Stimulated activated memory B cell treated with anti-CD40 and anti-IgM and Interleukin-4, amounts not matched to agents 10 μg/mL and 1 μg/mL and 100 μg/mL, for 72 hours (primary cell): ENCODE data around the gene OR10A4.
"Not testable (repeated sequence)": the region's sequence is repeated elsewhere in the genome, so short reads cannot be mapped to it uniquely, and the experiment has no call there.

Experiments
- ATAC-seq: fragments of 150-1000 bp; cut with Tn5 transposase; 2 replicates; pipeline ENCODE4 v1.10.0; 2021
- H3K27ac Mint-ChIP-seq: one replicate; pipeline ENCODE4 v1.8.0; 2022; ENCODE audit warnings: mild to moderate bottlenecking, mixed read lengths
- H3K27me3 Mint-ChIP-seq: one replicate; pipeline ENCODE4 v1.8.0; 2022; ENCODE audit warnings: mixed read lengths
- H3K36me3 Mint-ChIP-seq: one replicate; pipeline ENCODE4 v1.8.0; 2022; ENCODE audit warnings: mixed read lengths
- H3K4me1 Mint-ChIP-seq: one replicate; pipeline ENCODE4 v1.8.0; 2022; ENCODE audit warnings: mixed read lengths
- H3K4me3 Mint-ChIP-seq: one replicate; pipeline ENCODE4 v1.8.0; 2022; ENCODE audit warnings: mild to moderate bottlenecking, moderate library complexity, mixed read lengths
- H3K9me3 Mint-ChIP-seq: one replicate; pipeline ENCODE4 v1.8.0; 2022; ENCODE audit warnings: mixed read lengths

Gene OR10A4

GRCh38 chr11:6876914-6877313 lies 489 bp downstream of the OR10A4 start:
- H3K27me3 Mint-ChIP-seq: peaks cover 21% of the 10 kb centered on the region
- no peak overlapping the region for H3K4me3 Mint-ChIP-seq
- ATAC-seq: no peak
- H3K9me3 Mint-ChIP-seq: no peaks in the 10 kb centered on the region
- no peak overlapping the region for H3K27ac Mint-ChIP-seq
- H3K4me1 Mint-ChIP-seq: no peaks in the 10 kb centered on the region
- no peaks in the 10 kb centered on the region for H3K36me3 Mint-ChIP-seq

DNA sequence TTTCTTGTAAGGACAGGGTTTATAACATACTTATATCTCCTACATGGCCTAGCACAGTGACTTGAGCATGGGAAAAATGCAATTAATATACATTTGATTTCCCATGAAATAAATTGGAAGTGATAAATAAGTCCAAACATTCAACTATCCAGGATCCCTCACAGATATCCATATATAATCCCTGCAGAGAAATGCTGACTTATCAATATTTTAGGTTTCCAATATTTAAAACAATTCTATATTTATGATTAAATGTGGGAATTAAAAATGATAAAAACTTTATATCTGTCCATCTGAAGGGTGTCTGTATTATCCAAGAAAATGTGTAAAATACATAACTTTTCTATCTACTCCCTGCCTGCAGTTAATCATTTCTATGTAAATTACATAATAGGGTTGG lies 6.3 kb downstream of the OR10A4 start:
- no peak overlapping the region for H3K4me3 Mint-ChIP-seq
- no peaks in the 10 kb centered on the region for H3K36me3 Mint-ChIP-seq
- H3K4me1 Mint-ChIP-seq: no peaks in the 10 kb centered on the region
- ATAC-seq: no peak
- H3K27me3 Mint-ChIP-seq: peaks cover 26% of the 10 kb centered on the region
- H3K27ac Mint-ChIP-seq: no peak overlapping the region
- no peaks in the 10 kb centered on the region for H3K9me3 Mint-ChIP-seq

DNA sequence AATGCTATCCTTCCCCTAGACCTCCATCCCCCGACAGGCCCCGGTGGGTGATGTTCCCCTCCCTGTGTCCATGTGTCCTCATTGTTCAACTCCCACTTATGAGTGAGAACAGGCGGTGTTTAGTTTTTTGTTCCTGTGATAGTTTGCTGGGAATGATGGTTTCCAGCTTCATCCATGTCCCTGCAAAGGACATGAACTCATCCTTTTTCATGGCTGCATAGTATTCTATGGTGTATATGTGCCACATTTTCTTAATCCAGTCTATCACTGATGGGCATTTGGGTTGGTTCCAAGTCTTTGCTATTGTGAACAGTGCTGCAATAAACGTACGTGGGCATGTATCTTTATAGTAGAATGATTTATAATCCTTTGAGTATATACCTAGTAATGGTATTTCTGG lies 11.3 kb downstream of the OR10A4 start:
- not testable (repeated sequence) for H3K4me3 Mint-ChIP-seq, H3K4me1 Mint-ChIP-seq, H3K9me3 Mint-ChIP-seq, H3K27ac Mint-ChIP-seq, H3K36me3 Mint-ChIP-seq, ATAC-seq
- peaks cover 43% of the 10 kb centered on the region for H3K27me3 Mint-ChIP-seq

- Mint-ChIP-seq H3K9me3 (no peaks in the 10 kb centered on the region), H3K4me3 (no peak overlapping the region), H3K27ac (no peak overlapping the region), H3K4me1 (no peaks in the 10 kb centered on the region), H3K36me3 (no peaks in the 10 kb centered on the region), H3K27me3 (peaks cover 34% of the 10 kb centered on the region)
- ATAC-seq: no peak
Observed at GRCh38 chr11:6888830-6889229, 12.4 kb downstream of the OR10A4 start.

DNA sequence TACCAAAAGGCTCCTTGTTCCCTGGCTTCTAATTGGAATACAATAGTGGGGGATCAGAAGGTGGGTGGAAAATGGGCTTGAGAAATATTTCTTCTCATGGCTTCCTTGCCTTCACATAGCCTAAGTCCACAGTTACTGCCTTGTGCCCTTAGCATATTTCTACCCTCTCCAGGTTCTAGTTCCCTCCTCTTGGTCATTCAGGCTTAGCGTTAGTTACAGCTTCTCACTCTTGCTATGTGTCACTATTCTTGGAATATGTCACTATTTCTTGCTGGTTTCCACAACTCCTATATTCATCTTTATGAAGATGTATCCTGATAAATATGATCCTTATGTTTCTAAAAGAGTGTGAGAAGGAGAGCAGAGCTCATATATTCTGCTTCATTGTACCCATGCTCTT lies 13.4 kb downstream of the OR10A4 start:
- Mint-ChIP-seq H3K36me3 (no peaks in the 10 kb centered on the region), H3K4me3 (no peak overlapping the region), H3K27me3 (peaks cover 24% of the 10 kb centered on the region), H3K27ac (no peak overlapping the region), H3K4me1 (no peaks in the 10 kb centered on the region), H3K9me3 (no peaks in the 10 kb centered on the region)
- ATAC-seq: peak; percentile 58

DNA sequence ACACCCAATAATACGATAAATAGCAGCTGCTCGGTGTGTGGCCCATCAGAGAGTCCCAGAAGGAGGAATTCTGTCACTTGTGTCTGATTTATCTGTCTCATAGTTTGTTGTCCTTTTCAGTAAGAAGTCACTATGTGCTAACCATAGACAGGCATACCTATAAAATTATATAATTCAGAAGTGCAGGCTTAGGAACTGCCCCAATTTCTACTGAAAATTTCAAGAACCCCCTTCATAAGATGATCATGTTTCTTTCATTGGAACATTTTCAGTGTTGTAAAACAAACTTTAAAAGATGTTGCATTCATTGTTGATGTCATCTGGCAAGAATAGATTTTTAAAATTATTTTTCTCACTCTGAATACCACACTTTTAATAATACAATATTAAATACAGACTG lies 16.0 kb downstream of the OR10A4 start, which contains the start of gene OR2D2:
Gene OR2D2 (minus strand): TSS at position 101 of the 400 bp plus-strand sequence. CDS start 0 bp downstream, at position 101.
- Mint-ChIP-seq H3K9me3 (no peaks in the 10 kb centered on the region), H3K27ac (no peak within 1 kb of the TSS), H3K27me3 (peaks cover 18% of the 10 kb centered on the region), H3K36me3 (no peaks in the 10 kb centered on the region), H3K4me3 (no peak within 1 kb of the TSS), H3K4me1 (peaks cover 5% of the 10 kb centered on the region)
- ATAC-seq: no peak

GRCh38 chr11:6894097-6894496 lies 17.7 kb downstream of the OR10A4 start:
- no peaks in the 10 kb centered on the region for H3K36me3 Mint-ChIP-seq
- H3K4me1 Mint-ChIP-seq: peaks cover 5% of the 10 kb centered on the region
- no peaks in the 10 kb centered on the region for H3K9me3 Mint-ChIP-seq
- peaks cover 18% of the 10 kb centered on the region for H3K27me3 Mint-ChIP-seq
- no peak overlapping the region for H3K4me3 Mint-ChIP-seq
- no peak for ATAC-seq
- no peak overlapping the region for H3K27ac Mint-ChIP-seq

DNA sequence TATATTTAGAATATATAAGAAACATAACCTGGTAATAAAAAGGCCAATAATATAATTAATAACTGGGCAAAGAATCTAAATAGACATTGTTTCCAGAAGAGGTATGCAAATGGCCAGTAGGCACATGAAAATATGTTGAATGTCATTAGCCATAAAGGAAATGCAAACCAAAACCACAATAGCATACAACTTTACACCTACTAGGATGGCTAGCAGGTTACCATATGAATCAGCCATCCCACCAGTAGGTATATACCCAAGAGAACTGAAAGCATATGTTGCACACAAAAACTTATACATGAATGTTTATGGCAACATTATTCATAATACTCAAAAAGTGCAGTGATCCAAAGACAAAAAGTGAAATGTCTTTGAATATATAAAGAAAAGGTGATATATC lies 18.6 kb downstream of the OR10A4 start:
- no peak overlapping the region for H3K4me3 Mint-ChIP-seq
- H3K36me3 Mint-ChIP-seq: no peaks in the 10 kb centered on the region
- ATAC-seq: peak; percentile 64
- peaks cover 22% of the 10 kb centered on the region for H3K27me3 Mint-ChIP-seq
- no peak overlapping the region for H3K27ac Mint-ChIP-seq
- no peaks in the 10 kb centered on the region for H3K9me3 Mint-ChIP-seq
- H3K4me1 Mint-ChIP-seq: peaks cover 5% of the 10 kb centered on the region

DNA sequence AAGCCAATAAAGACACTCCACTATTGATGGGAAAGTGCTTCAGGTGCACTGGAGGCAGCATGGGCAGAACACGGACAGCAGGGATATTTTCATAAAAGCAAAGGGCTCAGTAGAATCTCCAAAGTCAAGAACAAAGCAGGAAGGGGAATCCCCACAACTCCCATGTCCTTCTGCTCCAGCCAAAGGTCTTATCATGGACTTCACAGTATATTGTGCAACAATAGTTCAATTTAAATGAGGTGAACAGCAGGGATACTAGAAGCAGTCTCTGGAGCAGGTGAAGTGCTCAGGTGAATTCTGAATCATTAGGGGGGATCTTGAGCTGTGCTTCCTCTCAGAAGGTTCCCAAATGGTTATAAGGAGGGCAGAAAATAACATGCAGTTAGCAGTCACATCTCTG lies 22.5 kb downstream of the OR10A4 start:
- Mint-ChIP-seq H3K4me1 (peaks cover 5% of the 10 kb centered on the region), H3K27ac (no peak overlapping the region), H3K9me3 (no peaks in the 10 kb centered on the region), H3K27me3 (peaks cover 21% of the 10 kb centered on the region), H3K36me3 (no peaks in the 10 kb centered on the region), H3K4me3 (no peak overlapping the region)
- ATAC-seq: no peak

DNA sequence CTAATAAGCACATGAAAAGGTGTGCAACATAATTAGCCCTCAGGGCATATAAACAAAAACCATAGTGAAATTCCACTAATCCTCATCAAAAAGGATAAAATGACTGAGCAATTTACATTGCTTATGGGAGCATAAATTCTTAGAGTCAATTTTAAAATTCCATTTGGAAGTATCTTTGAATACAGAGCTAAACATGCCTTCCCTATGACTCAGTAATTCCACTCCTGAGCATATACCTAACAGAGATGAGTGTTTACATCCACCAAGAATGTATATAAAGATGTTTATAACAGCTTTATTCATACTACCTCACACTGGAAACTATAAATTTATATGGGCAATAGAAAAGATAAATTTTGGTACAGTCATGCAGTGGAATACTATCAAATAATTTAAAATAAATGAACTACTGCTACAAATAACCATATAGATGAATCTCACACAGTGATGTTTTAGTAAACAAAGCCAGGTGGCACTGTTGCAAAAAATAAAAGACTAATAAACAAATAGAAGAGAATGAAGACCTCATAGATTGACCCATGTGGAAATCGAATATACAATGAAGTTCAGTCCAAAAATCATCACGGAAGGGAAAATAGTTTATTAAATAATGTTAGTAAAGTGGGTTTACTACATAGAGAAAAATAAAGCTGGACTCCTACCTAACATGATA lies 24.0 kb downstream of the OR10A4 start:
- Mint-ChIP-seq H3K4me1 (no peaks in the 10 kb centered on the region), H3K27me3 (peaks cover 21% of the 10 kb centered on the region), H3K36me3 (no peaks in the 10 kb centered on the region), H3K27ac (no peak overlapping the region), H3K4me3 (no peak overlapping the region), H3K9me3 (no peaks in the 10 kb centered on the region)
- no peak for ATAC-seq

GRCh38 chr11:6904804-6905203 lies 28.4 kb downstream of the OR10A4 start:
- H3K36me3 Mint-ChIP-seq, H3K9me3 Mint-ChIP-seq, ATAC-seq, H3K4me1 Mint-ChIP-seq, H3K4me3 Mint-ChIP-seq, H3K27ac Mint-ChIP-seq: not testable (repeated sequence)
- H3K27me3 Mint-ChIP-seq: peaks cover 19% of the 10 kb centered on the region

DNA sequence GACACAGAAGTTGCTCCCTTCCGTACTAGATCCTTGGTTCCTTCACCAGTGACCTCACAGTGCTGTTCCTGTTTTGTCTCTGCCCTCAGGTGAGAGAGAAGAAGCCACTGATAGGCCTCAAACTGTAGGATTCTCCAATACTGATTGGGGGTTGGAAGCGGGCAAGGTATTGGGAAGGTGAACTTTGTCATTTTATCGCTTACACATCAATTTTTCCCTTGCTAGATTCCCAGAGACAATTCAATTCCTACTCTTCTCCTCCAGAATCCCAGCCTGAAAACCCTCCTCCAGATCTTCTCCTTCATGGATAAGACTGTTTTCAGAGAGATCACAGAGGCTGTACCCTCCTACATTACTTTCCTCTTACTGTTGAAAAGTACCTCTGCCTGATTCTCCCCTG lies 35.0 kb downstream of the OR10A4 start:
- Mint-ChIP-seq H3K27me3 (no peaks in the 10 kb centered on the region), H3K9me3 (no peaks in the 10 kb centered on the region), H3K36me3 (no peaks in the 10 kb centered on the region), H3K4me3 (no peak overlapping the region), H3K4me1 (no peaks in the 10 kb centered on the region), H3K27ac (no peak overlapping the region)
- ATAC-seq: no peak

DNA sequence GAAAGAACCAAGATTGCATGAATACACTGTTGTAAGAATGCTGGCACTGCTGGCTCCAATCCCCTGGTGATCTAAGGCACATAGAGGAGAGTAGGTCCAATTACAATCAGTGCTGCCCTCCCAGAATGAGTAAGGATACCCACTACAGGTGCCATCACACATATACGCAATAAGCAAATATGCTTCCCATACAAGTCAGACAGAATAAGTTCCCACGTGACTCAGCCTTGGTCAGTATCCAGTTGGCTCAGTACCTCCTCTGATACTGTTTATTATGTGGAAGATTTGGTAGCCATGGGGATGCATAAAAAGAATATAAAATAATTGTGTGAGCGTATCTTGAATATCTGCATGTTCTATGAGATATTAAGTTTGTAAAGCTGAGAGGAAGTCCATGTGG lies 35.5 kb downstream of the OR10A4 start:
- Mint-ChIP-seq H3K4me3 (no peak overlapping the region), H3K27me3 (no peaks in the 10 kb centered on the region), H3K9me3 (no peaks in the 10 kb centered on the region), H3K36me3 (no peaks in the 10 kb centered on the region), H3K4me1 (no peaks in the 10 kb centered on the region), H3K27ac (no peak overlapping the region)
- no peak for ATAC-seq

DNA sequence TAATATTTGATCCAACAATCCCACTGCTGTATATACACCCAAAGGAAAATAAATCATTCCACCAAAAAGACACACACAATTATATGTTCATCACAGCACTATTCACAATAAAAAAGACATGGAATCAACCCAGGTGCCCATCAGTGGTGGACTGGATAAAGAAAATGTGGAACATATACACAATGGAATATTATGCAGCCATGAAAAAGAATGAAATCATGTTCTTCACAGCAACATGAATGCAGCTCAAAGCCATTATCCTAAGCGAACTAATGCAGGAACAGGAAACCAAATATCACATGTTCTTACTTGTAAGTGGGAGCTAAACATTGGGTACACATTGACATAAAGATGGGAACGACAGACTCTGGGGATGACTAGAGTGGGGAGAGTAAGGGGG lies 43.3 kb downstream of the OR10A4 start:
- no peaks in the 10 kb centered on the region for H3K4me1 Mint-ChIP-seq
- ATAC-seq: no peak
- H3K27me3 Mint-ChIP-seq: peaks cover 2% of the 10 kb centered on the region
- H3K9me3 Mint-ChIP-seq: peaks cover 2% of the 10 kb centered on the region
- H3K36me3 Mint-ChIP-seq: no peaks in the 10 kb centered on the region
- H3K27ac Mint-ChIP-seq: no peak overlapping the region
- no peak overlapping the region for H3K4me3 Mint-ChIP-seq

DNA sequence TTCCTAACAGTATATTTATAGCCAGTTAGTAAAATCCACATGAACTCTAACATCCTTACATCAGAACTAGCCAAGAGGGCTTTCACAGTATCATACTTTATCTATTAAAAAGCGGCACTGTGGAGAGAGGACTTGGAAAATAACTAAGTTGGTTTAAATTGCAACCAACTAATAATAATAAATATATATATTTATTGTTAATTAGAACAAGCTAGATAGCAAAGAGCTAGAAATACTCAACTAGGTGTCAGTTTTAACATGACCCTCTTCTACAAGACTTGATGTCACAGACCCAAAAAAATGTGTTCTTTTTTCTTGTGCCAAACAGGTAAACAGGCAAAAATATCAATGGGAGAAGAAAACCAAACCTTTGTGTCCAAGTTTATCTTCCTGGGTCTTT lies 44.3 kb downstream of the OR10A4 start, which contains the start of gene OR2D3:
Gene OR2D3 (plus strand): TSS at position 301 of the 400 bp plus-strand sequence. CDS start 0 bp downstream, at position 301.
- Mint-ChIP-seq H3K4me1 (peaks cover 2% of the 10 kb centered on the region), H3K27me3 (peaks cover 6% of the 10 kb centered on the region), H3K27ac (no peak within 1 kb of the TSS), H3K9me3 (peaks cover 2% of the 10 kb centered on the region), H3K36me3 (no peaks in the 10 kb centered on the region), H3K4me3 (no peak within 1 kb of the TSS)
- ATAC-seq: no peak

DNA sequence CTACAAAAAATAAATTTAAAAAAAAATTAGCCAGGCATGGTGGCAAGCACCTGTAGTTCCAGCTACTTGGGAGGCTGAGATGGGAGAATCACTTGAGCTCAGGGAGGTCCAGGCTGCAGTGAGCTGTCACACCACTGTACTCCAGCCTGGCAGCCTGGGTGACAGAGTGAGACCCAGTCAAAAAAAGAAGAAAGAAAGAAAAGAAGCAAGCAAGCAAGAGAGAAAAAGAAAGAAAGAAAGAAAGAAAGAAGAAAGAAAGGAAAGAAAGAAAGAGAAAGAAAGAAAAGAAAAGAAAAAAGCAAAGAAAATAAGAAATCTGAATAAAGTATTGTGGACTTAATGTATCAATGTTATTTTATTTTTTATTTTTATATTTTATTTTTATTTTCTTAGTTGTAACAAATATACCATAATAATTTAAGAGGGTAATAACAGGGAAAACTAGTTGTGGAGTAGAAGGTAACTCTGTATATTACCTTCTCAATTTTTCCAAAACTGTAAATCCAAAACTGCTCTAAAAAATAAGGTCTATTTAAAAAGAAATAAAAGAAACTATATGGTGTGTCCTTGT lies 48.7 kb downstream of the OR10A4 start:
- no peak for ATAC-seq
- H3K4me1 Mint-ChIP-seq: peaks cover 22% of the 10 kb centered on the region
- no peaks in the 10 kb centered on the region for H3K36me3 Mint-ChIP-seq
- H3K4me3 Mint-ChIP-seq: no peak overlapping the region
- no peak overlapping the region for H3K27ac Mint-ChIP-seq
- H3K27me3 Mint-ChIP-seq: peaks cover 6% of the 10 kb centered on the region
- no peaks in the 10 kb centered on the region for H3K9me3 Mint-ChIP-seq
